ENCODE results near the gene GAA.

DNA sequence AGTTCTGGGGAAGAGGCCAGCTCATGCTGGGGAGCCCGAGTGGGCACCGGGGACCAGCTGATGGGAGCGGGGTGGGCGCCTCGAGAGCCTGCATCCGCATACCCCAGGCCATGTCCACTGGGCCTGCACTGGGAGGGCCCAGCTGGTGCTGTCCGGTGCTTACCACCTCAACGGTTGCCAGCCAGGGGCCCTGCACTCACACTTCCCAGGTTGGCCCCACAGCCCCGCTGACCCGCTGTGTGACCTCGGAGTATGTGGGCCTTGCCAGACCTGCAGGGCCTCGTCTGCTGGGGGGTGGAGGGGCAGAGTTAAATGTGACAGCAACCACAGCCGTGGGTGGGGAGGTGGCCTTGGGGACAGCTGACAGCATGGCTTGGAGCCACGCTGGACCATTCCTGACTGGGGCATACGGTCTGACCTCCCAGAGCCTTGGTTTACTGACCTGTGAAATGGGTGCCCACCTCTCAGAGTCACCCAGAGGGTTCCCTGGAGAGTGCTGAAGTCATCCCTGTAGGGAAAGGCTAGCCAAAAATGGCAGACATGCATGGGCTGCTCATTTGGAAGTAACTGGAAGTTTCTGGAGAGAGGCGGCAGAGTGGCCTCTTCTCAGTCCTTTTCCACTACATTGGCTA, 5.4 kb upstream of the GAA start:
- TF ChIP-seq, protein P1, sequence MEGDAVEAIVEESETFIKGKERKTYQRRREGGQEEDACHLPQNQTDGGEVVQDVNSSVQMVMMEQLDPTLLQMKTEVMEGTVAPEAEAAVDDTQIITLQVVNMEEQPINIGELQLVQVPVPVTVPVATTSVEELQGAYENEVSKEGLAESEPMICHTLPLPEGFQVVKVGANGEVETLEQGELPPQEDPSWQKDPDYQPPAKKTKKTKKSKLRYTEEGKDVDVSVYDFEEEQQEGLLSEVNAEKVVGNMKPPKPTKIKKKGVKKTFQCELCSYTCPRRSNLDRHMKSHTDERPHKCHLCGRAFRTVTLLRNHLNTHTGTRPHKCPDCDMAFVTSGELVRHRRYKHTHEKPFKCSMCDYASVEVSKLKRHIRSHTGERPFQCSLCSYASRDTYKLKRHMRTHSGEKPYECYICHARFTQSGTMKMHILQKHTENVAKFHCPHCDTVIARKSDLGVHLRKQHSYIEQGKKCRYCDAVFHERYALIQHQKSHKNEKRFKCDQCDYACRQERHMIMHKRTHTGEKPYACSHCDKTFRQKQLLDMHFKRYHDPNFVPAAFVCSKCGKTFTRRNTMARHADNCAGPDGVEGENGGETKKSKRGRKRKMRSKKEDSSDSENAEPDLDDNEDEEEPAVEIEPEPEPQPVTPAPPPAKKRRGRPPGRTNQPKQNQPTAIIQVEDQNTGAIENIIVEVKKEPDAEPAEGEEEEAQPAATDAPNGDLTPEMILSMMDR (conservative IDR thresholded peaks at IDR 0.05; ENCODE audit: low read length), result no peak
- TF ChIP-seq EZH2phosphoT487 (IDR thresholded peaks at IDR 0.05; ENCODE audit: borderline replicate concordance, low read depth, low read length), result no peak
